HepG2 (cell line): Measurements from ENCODE around the gene GNRH2. TPM values are rescaled to one million over a fixed set of nuclear protein-coding genes. Genes with fewer than 3 reads are reported as not detected.
A peak's percentile ranks its signal among the peaks of the same experiment; 100 is the strongest.

ENCODE experiments used
- BCLAF1 ChIP-seq: fragments of 450-650 bp; IDR thresholded peaks from 2 replicates; pipeline ENCODE4 v1.6.1; 2017; ENCODE audit warnings: mild to moderate bottlenecking
- HINFP ChIP-seq: sonication (generic); formaldehyde crosslinking; IDR thresholded peaks from 2 replicates; pipeline ENCODE4 v1.4.0; 2020; ENCODE audit warnings: low read depth, mild to moderate bottlenecking, missing genetic modification reagents
- HNF4G ChIP-seq, 2 experiments: sonication (generic) in 1 of 2; formaldehyde crosslinking in 1 of 2; IDR thresholded peaks; 2 replicates each; pipeline versions ENCODE4 v1.4.0 to v1.6.1; 2011 to 2020; ENCODE audit warnings: borderline replicate concordance in 2 of 2, low read depth in 2 of 2, mild to moderate bottlenecking in 2 of 2, low read length in 1 of 2, missing genetic modification reagents in 1 of 2, moderate library complexity in 1 of 2
- HOXA9 ChIP-seq: sonication (generic); formaldehyde crosslinking; IDR thresholded peaks from 2 replicates; pipeline ENCODE4 v1.8.1; 2022; ENCODE audit warnings: missing genetic modification reagents, mild to moderate bottlenecking, moderate library complexity, borderline replicate concordance
- KAT7 ChIP-seq: IDR thresholded peaks from 2 replicates; pipeline ENCODE4 v1.6.1; 2018; ENCODE audit warnings: borderline replicate concordance, missing compliant biosample characterization
- MZF1 ChIP-seq: sonication (generic); formaldehyde crosslinking; IDR thresholded peaks from 2 replicates; pipeline ENCODE4 v1.8.1; 2023; ENCODE audit warnings: mild to moderate bottlenecking, missing genetic modification reagents, borderline replicate concordance
- NAIF1 ChIP-seq: sonication (generic); formaldehyde crosslinking; IDR thresholded peaks from 2 replicates; pipeline ENCODE4 v1.5.0; 2020; ENCODE audit warnings: mild to moderate bottlenecking, missing genetic modification reagents, borderline replicate concordance
- NCOA2 ChIP-seq: sonication (generic); formaldehyde crosslinking; IDR thresholded peaks from 2 replicates; pipeline ENCODE4 v1.8.0; 2022; ENCODE audit warnings: inconsistent platforms
- PITX1 ChIP-seq: sonication (generic); formaldehyde crosslinking; IDR thresholded peaks from 2 replicates; pipeline ENCODE4 v1.5.1; 2020; ENCODE audit warnings: mild to moderate bottlenecking, missing genetic modification reagents
- POGZ ChIP-seq: sonication (generic); formaldehyde crosslinking; IDR thresholded peaks from 2 replicates; pipeline ENCODE4 v1.4.0; 2020; ENCODE audit warnings: mild to moderate bottlenecking, missing genetic modification reagents
- REPIN1 ChIP-seq: sonication (generic); formaldehyde crosslinking; IDR thresholded peaks from 2 replicates; pipeline ENCODE4 v1.8.0; 2022; ENCODE audit warnings: missing genetic modification reagents, low read depth, mild to moderate bottlenecking, borderline replicate concordance
- SMC3 ChIP-seq: IDR thresholded peaks from 2 replicates; pipeline ENCODE4 v1.6.1; 2011; ENCODE audit warnings: low read length, improper control_type of control experiment
- SP2 ChIP-seq: sonication (generic); formaldehyde crosslinking; IDR thresholded peaks from 2 replicates; pipeline ENCODE4 v1.5.1; 2020; ENCODE audit warnings: mild to moderate bottlenecking, missing genetic modification reagents
- STAT5B ChIP-seq: sonication (generic); formaldehyde crosslinking; IDR thresholded peaks from 2 replicates; pipeline ENCODE4 v1.4.0; 2020; ENCODE audit warnings: missing genetic modification reagents
- TMF1 ChIP-seq: sonication (generic); formaldehyde crosslinking; IDR thresholded peaks from 2 replicates; pipeline ENCODE4 v1.8.1; 2022; ENCODE audit warnings: low read depth, missing genetic modification reagents
- ZBTB42 ChIP-seq: sonication (generic); formaldehyde crosslinking; IDR thresholded peaks from 2 replicates; pipeline ENCODE4 v1.5.0; 2020; ENCODE audit warnings: mild to moderate bottlenecking, missing genetic modification reagents
- ZNF296 ChIP-seq: sonication (generic); formaldehyde crosslinking; conservative IDR thresholded peaks from 2 replicates; pipeline ENCODE4 v1.5.0; 2020; ENCODE audit warnings: mild to moderate bottlenecking, missing genetic modification reagents
- ZNF343 ChIP-seq: sonication (generic); formaldehyde crosslinking; IDR thresholded peaks from 2 replicates; pipeline ENCODE4 v1.4.0; 2020; ENCODE audit warnings: mild to moderate bottlenecking, missing genetic modification reagents
- ZNF512B ChIP-seq: sonication (generic); formaldehyde crosslinking; IDR thresholded peaks from 2 replicates; pipeline ENCODE4 v1.5.1; 2020; ENCODE audit warnings: missing genetic modification reagents, mild to moderate bottlenecking, borderline replicate concordance
- polyA plus RNA-seq, 8 experiments: library from polyadenylated mRNA; depleted of rRNA in 3 of 8; stranded (reverse) in 7 of 8; unstranded in 1 of 8; fragments of >200 nt; fragmentation: Illumina TruSeq in 4 of 8; extraction: Trizol in 4 of 8; gene quantifications; 2 replicates each; pipeline versions ENCODE4 v1.2.1 to v1.2.3, GENCODE V29; 2011 to 2016; ENCODE audit warnings: low read depth in 4 of 8, missing spikeins in 1 of 8, mixed read lengths in 1 of 8; ENCODE audit not compliant: insufficient read depth in 1 of 8
- total RNA-seq, 5 experiments: library from RNA; depleted of rRNA; stranded (reverse); fragments of >200 nt; fragmentation: Illumina TruSeq; extraction: Trizol; gene quantifications; 2 replicates each; pipeline ENCODE4 v1.2.3, GENCODE V29; 2016; ENCODE audit warnings: low read depth in 1 of 5
- TF ChIP-seq, protein P1 (sequence below): sonication (generic); formaldehyde crosslinking; IDR thresholded peaks from 2 replicates; pipeline ENCODE4 v1.4.0; 2020; ENCODE audit warnings: mild to moderate bottlenecking, missing genetic modification reagents

The GNRH2 gene
- total and polyA plus RNA-seq, 2 of the 13 experiments (the other 11 are each of a cell fraction or from before 2014, with no cell fraction given) = 0.28 TPM; not detected in 1

- TF ChIP-seq REPIN1 = no peak; the same call in 1 of the 2 replicates
- no peak for TF ChIP-seq ZBTB42
- no peak for TF ChIP-seq SP2 (CRISPR knock-in tag)
- TF ChIP-seq POGZ (CRISPR knock-in tag) = no peak
- no peak for TF ChIP-seq ZNF296 (CRISPR knock-in tag)
- TF ChIP-seq NAIF1 (CRISPR knock-in tag) = no peak
- TF ChIP-seq HOXA9 = no peak
- no peak for TF ChIP-seq ZNF343
- no peak for TF ChIP-seq HINFP (CRISPR knock-in tag)
- no peak for TF ChIP-seq NCOA2 (CRISPR knock-in tag)
- no peak for TF ChIP-seq STAT5B (CRISPR knock-in tag)
- no peak for TF ChIP-seq MZF1 (CRISPR knock-in tag)
- TF ChIP-seq HNF4G (IDR thresholded peaks at IDR 0.05; ENCODE audit: borderline replicate concordance, low read depth, low read length) = 0 out of 2 replicates have a peak, but pooled peaks have one; percentile 22
- 0 out of 2 replicates have a peak, but pooled peaks have one; percentile 11 for TF ChIP-seq HNF4G (CRISPR knock-in tag; IDR thresholded peaks at IDR 0.05; ENCODE audit: borderline replicate concordance, low read depth)
- TF ChIP-seq BCLAF1 = no peak
- TF ChIP-seq KAT7 (CRISPR knock-in tag) = no peak
- TF ChIP-seq, protein P1, sequence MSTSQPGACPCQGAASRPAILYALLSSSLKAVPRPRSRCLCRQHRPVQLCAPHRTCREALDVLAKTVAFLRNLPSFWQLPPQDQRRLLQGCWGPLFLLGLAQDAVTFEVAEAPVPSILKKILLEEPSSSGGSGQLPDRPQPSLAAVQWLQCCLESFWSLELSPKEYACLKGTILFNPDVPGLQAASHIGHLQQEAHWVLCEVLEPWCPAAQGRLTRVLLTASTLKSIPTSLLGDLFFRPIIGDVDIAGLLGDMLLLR (CRISPR knock-in tag) = peak; percentile 52; the same call in 1 of the 2 replicates
- TF ChIP-seq TMF1 (CRISPR knock-in tag) = peak; percentile 68; the same call in 1 of the 2 replicates
- TF ChIP-seq PITX1 = peak; percentile 35; the same call in 1 of the 2 replicates
- TF ChIP-seq SMC3 = no peak
- TF ChIP-seq ZNF512B = no peak
Observed at GRCh38 chr20:3082955-3083952, 39.8 kb downstream of the GNRH2 start (continued).
